A549 treated with AZD9567 at 1 μM for 4 hours (cell line): ENCODE measurements around the gene CNOT11. TPM values are rescaled to one million over a fixed set of nuclear protein-coding genes. Genes with fewer than 3 reads are reported as not detected.

ENCODE experiments used
- total RNA-seq: library from RNA; stranded (reverse); fragments of 200-300 nt; extraction: Qiagen RNA extraction; gene quantifications from 5 replicates; pipeline ENCODE4 v1.2.3, GENCODE V29; 2022; ENCODE audit not compliant: insufficient read depth

Gene CNOT11
- 36.2 to 62.4 TPM (median 40.3 TPM) in 5 replicates for total RNA-seq

DNA sequence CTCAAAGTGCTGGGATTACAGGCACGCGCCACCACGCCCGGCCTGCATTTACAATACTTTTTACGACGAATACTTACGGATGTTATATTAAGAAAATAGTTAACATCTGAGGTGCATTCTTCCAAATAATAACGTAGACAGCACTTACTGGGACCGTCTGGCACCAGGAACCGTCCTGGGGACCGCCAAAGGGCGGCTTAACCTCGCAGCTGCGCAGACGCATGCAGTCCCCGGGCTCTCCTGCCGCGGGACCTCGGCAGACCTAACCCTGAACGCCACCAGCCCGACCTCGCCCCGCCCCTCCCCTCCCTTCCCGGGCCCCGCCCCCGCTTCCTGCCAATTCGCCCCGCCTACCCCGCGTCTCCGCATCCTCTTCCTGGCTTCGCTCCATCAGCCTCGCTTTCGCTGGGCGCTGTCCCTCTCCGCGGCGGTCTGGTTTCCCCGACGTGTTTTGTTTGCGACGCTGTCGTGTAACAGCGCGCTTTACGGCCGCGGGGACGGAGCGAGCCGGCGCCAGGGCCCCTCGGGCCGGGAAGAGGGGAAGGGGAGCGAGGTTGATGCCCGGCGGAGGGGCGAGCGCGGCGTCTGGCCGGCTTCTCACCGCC, at the start of gene CNOT11:
CNOT11 (plus strand) TSS at position 479 of the 605 bp plus-strand sequence; CDS start at position 558, 79 bp downstream.

DNA sequence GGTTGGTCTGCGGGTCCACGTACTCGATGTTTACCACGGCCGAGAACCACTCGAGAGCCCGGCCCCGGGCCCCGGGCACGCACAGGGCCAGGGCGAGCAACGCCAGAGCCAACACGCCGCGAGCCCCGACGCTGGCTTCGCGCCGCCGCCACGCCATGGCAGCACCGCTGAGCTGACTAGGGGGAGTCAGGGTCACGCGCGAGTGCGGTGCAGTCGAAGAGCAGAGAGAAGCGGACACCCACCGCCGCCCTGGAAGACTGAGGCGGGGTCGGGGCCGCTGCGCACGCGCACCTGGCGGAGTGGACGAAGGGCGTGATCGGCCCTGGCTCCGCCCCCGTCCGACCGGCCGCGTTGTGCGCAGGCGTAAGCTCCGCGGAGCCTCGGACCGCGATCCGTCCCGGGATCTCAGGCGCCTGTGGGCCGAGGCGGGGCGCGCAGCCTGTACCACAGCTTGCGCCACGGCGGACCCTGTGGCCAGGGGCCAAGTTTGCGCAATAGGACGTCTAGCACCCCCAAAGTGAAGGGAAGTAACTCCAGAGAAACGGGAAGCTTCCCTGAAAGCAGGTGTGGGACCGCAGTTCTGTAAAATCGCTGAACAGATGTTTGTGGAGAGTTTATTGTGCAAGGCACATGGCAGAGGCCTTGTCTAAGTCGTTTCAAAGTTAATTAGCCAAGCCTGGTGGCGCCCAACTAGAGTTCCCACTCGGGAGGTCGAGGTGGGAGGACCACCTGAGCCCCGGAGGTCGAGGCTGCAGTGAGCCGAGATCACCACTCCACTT, 55.9 kb downstream of the CNOT11 start, which contains the start of gene RNF149:
RNF149 (minus strand) TSS at position 270 of the 779 bp plus-strand sequence; CDS start at position 157, 113 bp downstream.

Other genes starting within 250 kb of the CNOT11 start
- gene TBC1D8, start 101.5 kb upstream of the CNOT11 start, total RNA-seq, result 84.0 to 117 TPM (median 104 TPM) in 5 replicates
- 36.8 to 46.1 TPM (median 44.6 TPM) in 5 replicates for gene RNF149, start 55.8 kb downstream of the CNOT11 start, total RNA-seq
- 2.6 to 10.3 TPM (median 8.9 TPM) in 5 replicates for gene CREG2, start 134.6 kb downstream of the CNOT11 start, total RNA-seq
- not detected in 5 replicates for gene RFX8, start 222.2 kb downstream of the CNOT11 start, total RNA-seq